ENCODE measurements around the gene OLFML3.

Gene OLFML3

GRCh38 chr1:114024049-114024448 is 44.8 kb downstream of the OLFML3 start:
- DNase-seq (ENCODE audit: low read depth in 1 of 2, low spot score in 1 of 2), result no peak

- DNase-seq (ENCODE audit: low read depth in 1 of 2, low spot score in 1 of 2), result no peak
Observed at GRCh38 chr1:114025609-114026401, 46.5 kb downstream of the OLFML3 start.

GRCh38 chr1:114026797-114027196 is 47.5 kb downstream of the OLFML3 start:
- no peak for DNase-seq (ENCODE audit: low read depth in 1 of 2, low spot score in 1 of 2)

Data from activated CD4-positive, alpha-beta T cell treated with anti-CD3 and anti-CD28 coated beads, Interleukin-2, amount 50 U/mL, for 24 hours (primary cell).